Fibroblast of mammary gland (primary cell): ENCODE results near the gene COL1A2.

Experiments
- DNase-seq: peaks from one replicate; pipeline ENCODE4 v3.0.0-alpha.2; 2010; ENCODE audit warnings: low read depth
- H3K4me3 ChIP-seq: 2 replicates; pipeline ENCODE4 v1.5.1; 2011; ENCODE audit warnings: low read depth, mild to moderate bottlenecking, low read length, moderate library complexity; ENCODE audit not compliant: control insufficient read depth
- TF ChIP-seq, protein P1 (sequence below): conservative IDR thresholded peaks from 2 replicates; pipeline ENCODE4 v1.5.1; 2011; ENCODE audit warnings: low read depth, low read length, inconsistent platforms; ENCODE audit not compliant: control insufficient read depth, insufficient read depth

Gene COL1A2

DNA sequence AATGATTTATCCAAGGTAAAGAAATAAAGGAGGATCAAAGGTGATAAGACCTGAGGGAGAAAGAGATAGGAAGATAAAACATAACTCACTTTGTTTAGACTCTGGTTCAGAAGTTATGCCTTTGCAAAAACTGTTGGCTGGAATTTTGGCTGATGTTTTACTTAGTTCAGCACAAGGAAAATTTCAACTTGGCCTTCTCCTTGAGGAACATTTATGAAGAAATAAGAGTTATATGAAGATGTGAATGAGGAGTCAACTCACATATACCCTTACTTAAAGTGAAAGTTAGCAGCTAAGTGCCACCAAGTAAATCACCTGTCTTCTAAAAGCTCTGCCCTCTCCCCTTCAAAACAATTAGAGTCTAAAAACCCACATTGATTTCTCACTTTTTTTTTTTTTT is 39.7 kb upstream of the COL1A2 start:
- H3K4me3 ChIP-seq, result no peak overlapping the region
- DNase-seq, result no peak
- TF ChIP-seq, protein P1, sequence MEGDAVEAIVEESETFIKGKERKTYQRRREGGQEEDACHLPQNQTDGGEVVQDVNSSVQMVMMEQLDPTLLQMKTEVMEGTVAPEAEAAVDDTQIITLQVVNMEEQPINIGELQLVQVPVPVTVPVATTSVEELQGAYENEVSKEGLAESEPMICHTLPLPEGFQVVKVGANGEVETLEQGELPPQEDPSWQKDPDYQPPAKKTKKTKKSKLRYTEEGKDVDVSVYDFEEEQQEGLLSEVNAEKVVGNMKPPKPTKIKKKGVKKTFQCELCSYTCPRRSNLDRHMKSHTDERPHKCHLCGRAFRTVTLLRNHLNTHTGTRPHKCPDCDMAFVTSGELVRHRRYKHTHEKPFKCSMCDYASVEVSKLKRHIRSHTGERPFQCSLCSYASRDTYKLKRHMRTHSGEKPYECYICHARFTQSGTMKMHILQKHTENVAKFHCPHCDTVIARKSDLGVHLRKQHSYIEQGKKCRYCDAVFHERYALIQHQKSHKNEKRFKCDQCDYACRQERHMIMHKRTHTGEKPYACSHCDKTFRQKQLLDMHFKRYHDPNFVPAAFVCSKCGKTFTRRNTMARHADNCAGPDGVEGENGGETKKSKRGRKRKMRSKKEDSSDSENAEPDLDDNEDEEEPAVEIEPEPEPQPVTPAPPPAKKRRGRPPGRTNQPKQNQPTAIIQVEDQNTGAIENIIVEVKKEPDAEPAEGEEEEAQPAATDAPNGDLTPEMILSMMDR, result no peak

DNA sequence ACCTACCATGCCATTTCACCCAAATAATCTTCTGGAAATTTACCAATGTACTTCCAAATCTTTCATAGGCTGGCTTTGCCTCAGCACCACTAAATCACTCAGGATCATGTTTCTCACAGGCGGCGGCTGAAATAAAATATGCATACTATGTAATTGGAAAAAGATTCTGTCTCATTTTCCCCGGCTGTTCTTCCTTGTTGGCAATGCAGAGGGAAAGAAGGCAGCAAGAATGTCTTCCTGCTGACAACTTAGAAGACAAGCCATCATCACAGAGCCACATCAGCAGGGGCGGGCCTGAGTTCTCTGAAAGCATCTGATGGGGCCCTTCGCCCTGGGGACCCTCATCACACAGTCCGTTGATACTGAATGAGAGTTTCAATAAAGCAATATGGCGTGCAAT is 39.2 kb upstream of the COL1A2 start:
- DNase-seq, result peak; percentile 45
- no peak overlapping the region for H3K4me3 ChIP-seq
- TF ChIP-seq, protein P1, result no peak

DNA sequence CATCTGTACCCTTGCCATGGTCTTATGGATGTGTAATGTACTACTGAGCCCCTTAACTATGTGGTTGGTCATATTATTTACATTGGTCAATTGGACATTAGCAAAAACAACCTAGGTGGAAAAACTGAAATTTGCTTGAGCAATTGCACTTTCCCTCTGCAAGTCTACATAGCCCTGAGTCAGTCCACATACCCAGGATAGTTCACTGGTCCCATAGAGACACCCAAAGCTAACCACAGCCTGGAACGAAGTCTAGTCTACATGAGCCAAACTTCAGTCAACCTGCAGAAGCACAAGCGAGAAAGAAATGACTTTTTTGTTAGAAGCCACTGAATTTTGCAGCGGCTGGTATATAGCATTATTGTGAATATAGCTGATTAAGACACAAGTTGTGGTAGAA is 37.6 kb upstream of the COL1A2 start:
- TF ChIP-seq, protein P1, result no peak
- DNase-seq, result peak; percentile 58
- no peak overlapping the region for H3K4me3 ChIP-seq

DNA sequence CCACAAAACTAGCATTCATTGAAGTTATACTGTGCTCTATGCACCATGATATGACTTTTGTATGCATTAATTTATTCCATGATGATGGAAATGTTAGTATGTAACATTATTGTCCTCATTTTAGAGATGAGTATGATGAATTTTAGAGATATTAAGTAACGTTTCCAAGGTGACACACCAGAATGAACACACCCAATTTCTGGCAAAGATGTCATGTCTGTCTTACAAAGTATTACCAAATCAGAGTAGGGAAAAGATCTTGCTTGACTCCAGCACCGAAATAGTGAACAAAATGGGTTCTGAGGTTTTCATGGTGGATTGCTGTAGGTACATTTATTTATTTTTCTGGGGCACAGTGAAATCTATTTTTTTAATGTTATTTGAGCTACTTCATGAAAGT is 33.8 kb upstream of the COL1A2 start:
- peak; percentile 41 for DNase-seq
- no peak overlapping the region for H3K4me3 ChIP-seq
- TF ChIP-seq, protein P1, result no peak

DNA sequence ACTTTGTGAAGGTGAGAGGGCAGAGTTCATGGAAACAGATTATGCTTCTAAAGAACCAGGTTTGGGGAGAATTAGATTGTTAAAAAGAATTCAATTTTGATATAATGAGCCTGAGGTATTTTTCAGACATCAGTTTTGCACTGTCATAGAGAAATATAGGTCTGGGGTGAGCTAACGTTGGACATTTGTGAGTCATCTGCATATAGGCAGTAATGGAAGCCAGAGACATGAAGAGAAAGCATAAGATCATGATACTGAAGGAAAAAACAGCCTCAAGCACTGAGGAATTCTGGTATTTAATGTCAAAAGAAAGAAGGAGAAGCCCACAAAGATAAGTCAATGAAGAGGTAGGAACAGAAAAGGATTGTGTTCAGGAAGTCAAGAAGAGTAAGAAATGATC is 32.4 kb upstream of the COL1A2 start:
- TF ChIP-seq, protein P1, result no peak
- no peak overlapping the region for H3K4me3 ChIP-seq
- no peak for DNase-seq

DNA sequence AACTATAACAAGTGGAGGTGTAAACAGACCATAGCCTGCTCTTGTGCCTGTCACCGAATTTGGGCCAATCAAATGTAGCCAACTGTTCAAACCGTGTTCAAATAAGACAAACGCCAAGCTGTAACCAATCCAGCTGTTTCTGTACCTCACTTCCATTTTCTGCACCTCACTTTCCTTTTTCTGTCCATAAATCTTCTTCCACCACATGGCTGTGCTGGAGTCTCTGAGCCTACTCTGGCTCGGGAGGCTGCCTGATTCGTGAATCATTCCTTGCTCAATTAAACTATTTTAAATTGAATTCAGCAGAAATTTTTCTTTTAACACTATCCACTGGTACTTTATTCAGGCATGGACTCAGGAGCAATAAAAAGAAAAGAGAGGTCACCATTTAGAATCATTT is 29.9 kb upstream of the COL1A2 start:
- TF ChIP-seq, protein P1, result no peak
- peak; percentile 57 for DNase-seq

DNA sequence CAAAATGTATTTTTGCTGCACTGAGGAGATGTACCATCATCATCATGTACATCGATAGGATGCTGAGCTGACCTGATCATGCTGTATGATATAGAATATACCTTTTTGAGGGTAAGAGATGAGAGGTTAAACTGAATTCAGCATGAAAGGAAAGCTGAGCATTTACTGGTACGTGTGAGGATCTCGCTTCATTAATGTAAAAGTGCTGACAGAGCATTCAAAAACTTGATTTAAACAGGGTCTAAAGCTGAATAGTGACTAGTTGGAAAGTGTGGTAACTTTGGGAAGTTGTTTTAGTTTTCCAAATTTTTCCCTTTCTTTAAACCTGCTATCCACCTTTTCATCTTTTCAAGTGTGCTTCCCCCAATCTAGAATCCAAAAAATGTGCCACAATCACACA is 28.5 kb upstream of the COL1A2 start:
- H3K4me3 ChIP-seq, result no peak overlapping the region
- TF ChIP-seq, protein P1, result no peak
- no peak for DNase-seq

More for the DNA sequence above, 29.9 kb upstream of the COL1A2 start:
- H3K4me3 ChIP-seq, result no peak overlapping the region
